ENCODE results near the gene MAP3K13.
"Not testable (repeated sequence)": the region's sequence is repeated elsewhere in the genome, so short reads cannot be mapped to it uniquely, and the experiment has no call there.

MAP3K13 gene

GRCh38 chr3:185406121-185406620 is 43.2 kb downstream of the MAP3K13 start:
- no peaks in the 10 kb centered on the region for H3K79me2 ChIP-seq (ENCODE audit: insufficient read depth, low read length)
- DNase-seq: no peak

GRCh38 chr3:185409957-185410356 is 47.0 kb downstream of the MAP3K13 start:
- Histone ChIP-seq H3K9ac (ENCODE audit: low read depth, low read length) (no peak overlapping the region), H3K27me3 (ENCODE audit: insufficient read depth, low read length, poor library complexity) (peaks cover 11% of the 10 kb centered on the region), H3K4me3 (ENCODE audit: low read depth in 1 of 2, low read length in 2 of 2) (no peak overlapping the region), H3K4me1 (ENCODE audit: insufficient read depth, low read length) (no peaks in the 10 kb centered on the region), H4K20me1 (ENCODE audit: insufficient read depth, low read length) (no peaks in the 10 kb centered on the region), H3K79me2 (ENCODE audit: insufficient read depth, low read length) (no peaks in the 10 kb centered on the region), H2AFZ (ENCODE audit: low read depth, low read length) (no peak overlapping the region), H3K4me2 (ENCODE audit: insufficient read depth, low read length) (no peak overlapping the region), H3K27ac (ENCODE audit: low read length) (no peak overlapping the region), H3K36me3 (ENCODE audit: insufficient read depth, low read length) (no peaks in the 10 kb centered on the region), H3K9me3 (ENCODE audit: insufficient read depth, low read length, severe bottlenecking) (no peaks in the 10 kb centered on the region)
- TF ChIP-seq CTCF (IDR thresholded peaks at IDR 0.05; ENCODE audit: borderline replicate concordance, extremely low read depth, low read length, poor library complexity, severe bottlenecking) (no peak), EZH2 (IDR thresholded peaks at IDR 0.05; ENCODE audit: borderline replicate concordance, low read depth, low read length, severe bottlenecking) (no peak)
- ATAC-seq (ENCODE audit: insufficient read depth, low read depth): no peak
- no peak for DNase-seq

More at GRCh38 chr3:185406121-185406620, 43.2 kb downstream of the MAP3K13 start:
- Histone ChIP-seq H3K4me1 (ENCODE audit: insufficient read depth, low read length) (no peaks in the 10 kb centered on the region), H3K9me3 (ENCODE audit: insufficient read depth, low read length, severe bottlenecking) (no peaks in the 10 kb centered on the region), H2AFZ (ENCODE audit: low read depth, low read length) (no peak overlapping the region), H3K4me2 (ENCODE audit: insufficient read depth, low read length) (no peak overlapping the region), H3K27ac (ENCODE audit: low read length) (no peak overlapping the region), H3K4me3 (ENCODE audit: low read depth in 1 of 2, low read length in 2 of 2) (no peak overlapping the region), H3K27me3 (ENCODE audit: insufficient read depth, low read length, poor library complexity) (peaks cover 14% of the 10 kb centered on the region), H3K9ac (ENCODE audit: low read depth, low read length) (no peak overlapping the region), H4K20me1 (ENCODE audit: insufficient read depth, low read length) (no peaks in the 10 kb centered on the region), H3K36me3 (ENCODE audit: insufficient read depth, low read length) (no peaks in the 10 kb centered on the region)
- TF ChIP-seq CTCF (IDR thresholded peaks at IDR 0.05; ENCODE audit: borderline replicate concordance, extremely low read depth, low read length, poor library complexity, severe bottlenecking) (no peak), EZH2 (IDR thresholded peaks at IDR 0.05; ENCODE audit: borderline replicate concordance, low read depth, low read length, severe bottlenecking) (no peak)
- ATAC-seq (ENCODE audit: insufficient read depth, low read depth): no peak

GRCh38 chr3:185411133-185411532 is 48.2 kb downstream of the MAP3K13 start:
- no peaks in the 10 kb centered on the region for H3K4me1 ChIP-seq (ENCODE audit: insufficient read depth, low read length)
- H3K4me2 ChIP-seq (ENCODE audit: insufficient read depth, low read length): no peak overlapping the region
- H3K27ac ChIP-seq (ENCODE audit: low read length): no peak overlapping the region
- peaks cover 11% of the 10 kb centered on the region for H3K27me3 ChIP-seq (ENCODE audit: insufficient read depth, low read length, poor library complexity)
- ATAC-seq (ENCODE audit: insufficient read depth, low read depth) (no peak), DNase-seq (no peak)
- H3K79me2 ChIP-seq (ENCODE audit: insufficient read depth, low read length): no peaks in the 10 kb centered on the region
- H3K9ac ChIP-seq (ENCODE audit: low read depth, low read length): no peak overlapping the region
- H2AFZ ChIP-seq (ENCODE audit: low read depth, low read length): no peak overlapping the region
- H3K9me3 ChIP-seq (ENCODE audit: insufficient read depth, low read length, severe bottlenecking): no peaks in the 10 kb centered on the region
- H3K4me3 ChIP-seq (ENCODE audit: low read depth in 1 of 2, low read length in 2 of 2): no peak overlapping the region
- H4K20me1 ChIP-seq (ENCODE audit: insufficient read depth, low read length): no peaks in the 10 kb centered on the region
- no peaks in the 10 kb centered on the region for H3K36me3 ChIP-seq (ENCODE audit: insufficient read depth, low read length)
- TF ChIP-seq EZH2 (IDR thresholded peaks at IDR 0.05; ENCODE audit: borderline replicate concordance, low read depth, low read length, severe bottlenecking): no peak
- no peak for TF ChIP-seq CTCF (IDR thresholded peaks at IDR 0.05; ENCODE audit: borderline replicate concordance, extremely low read depth, low read length, poor library complexity, severe bottlenecking)

- no peak for DNase-seq
- no peaks in the 10 kb centered on the region for H4K20me1 ChIP-seq (ENCODE audit: insufficient read depth, low read length)
- no peaks in the 10 kb centered on the region for H3K36me3 ChIP-seq (ENCODE audit: insufficient read depth, low read length)
- no peaks in the 10 kb centered on the region for H3K79me2 ChIP-seq (ENCODE audit: insufficient read depth, low read length)
- no peaks in the 10 kb centered on the region for H3K9me3 ChIP-seq (ENCODE audit: insufficient read depth, low read length, severe bottlenecking)
- H3K27ac ChIP-seq (ENCODE audit: low read length): no peak overlapping the region
- H3K27me3 ChIP-seq (ENCODE audit: insufficient read depth, low read length, poor library complexity): no peaks in the 10 kb centered on the region
- H3K4me1 ChIP-seq (ENCODE audit: insufficient read depth, low read length): no peaks in the 10 kb centered on the region
- no peak overlapping the region for H3K4me3 ChIP-seq (ENCODE audit: low read depth in 1 of 2, low read length in 2 of 2)
- H2AFZ ChIP-seq (ENCODE audit: low read depth, low read length): no peak overlapping the region
- H3K4me2 ChIP-seq (ENCODE audit: insufficient read depth, low read length): no peak overlapping the region
- TF ChIP-seq EZH2 (IDR thresholded peaks at IDR 0.05; ENCODE audit: borderline replicate concordance, low read depth, low read length, severe bottlenecking) (no peak), CTCF (IDR thresholded peaks at IDR 0.05; ENCODE audit: borderline replicate concordance, extremely low read depth, low read length, poor library complexity, severe bottlenecking) (no peak)
- no peak for ATAC-seq (ENCODE audit: insufficient read depth, low read depth)
- H3K9ac ChIP-seq (ENCODE audit: low read depth, low read length): no peak overlapping the region
Measured at GRCh38 chr3:185416513-185416912, 53.6 kb downstream of the MAP3K13 start.

GRCh38 chr3:185418561-185418977 is 55.6 kb downstream of the MAP3K13 start:
- H3K79me2 ChIP-seq (ENCODE audit: insufficient read depth, low read length); H2AFZ ChIP-seq (ENCODE audit: low read depth, low read length); DNase-seq; H3K27ac ChIP-seq (ENCODE audit: low read length); H3K9ac ChIP-seq (ENCODE audit: low read depth, low read length); H3K36me3 ChIP-seq (ENCODE audit: insufficient read depth, low read length); H4K20me1 ChIP-seq (ENCODE audit: insufficient read depth, low read length); H3K9me3 ChIP-seq (ENCODE audit: insufficient read depth, low read length, severe bottlenecking); ATAC-seq (ENCODE audit: insufficient read depth, low read depth); H3K4me2 ChIP-seq (ENCODE audit: insufficient read depth, low read length); H3K27me3 ChIP-seq (ENCODE audit: insufficient read depth, low read length, poor library complexity); H3K4me1 ChIP-seq (ENCODE audit: insufficient read depth, low read length); H3K4me3 ChIP-seq (ENCODE audit: low read depth in 1 of 2, low read length in 2 of 2): not testable (repeated sequence)

Measured in DND-41 (cell line).